Activated T-cell treated with anti-CD3 and anti-CD28 coated beads, Interleukin-2, amount 50 U/mL, for 1 hour (primary cell): ENCODE data around the gene ACTRT1.

ENCODE experiments used
- DNase-seq: peaks from one replicate; pipeline ENCODE4 v3.0.0-alpha.2; 2020

Gene ACTRT1

DNA sequence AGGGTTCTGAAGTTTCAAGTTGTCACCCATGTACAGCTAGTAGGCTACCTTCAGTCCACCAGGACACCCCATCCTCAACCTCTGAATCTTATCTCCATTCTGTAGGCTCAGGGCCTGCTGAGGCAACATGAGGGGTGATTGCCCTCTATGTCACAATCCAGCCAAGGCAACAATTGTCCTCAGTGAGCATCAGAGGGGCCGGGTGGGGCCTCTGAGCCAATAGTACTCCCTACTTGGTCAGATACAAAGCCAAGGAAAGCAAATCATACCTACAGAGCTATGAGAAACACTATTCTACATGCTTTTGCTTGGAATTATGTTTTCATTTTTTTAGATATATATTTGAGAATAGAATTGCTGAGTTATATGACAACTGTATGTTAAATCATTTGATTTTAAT lies at the start of gene ACTRT1:
Gene ACTRT1, minus strand, starts transcription at position 101 of the 400 bp plus-strand sequence. CDS start 197 bp downstream, outside the sequence.
- no peak for DNase-seq

GRCh38 chrX:128078545-128078944 lies 26.3 kb upstream of the ACTRT1 start:
- DNase-seq = no peak

- no peak for DNase-seq
These were observed 5.2 kb upstream of the ACTRT1 start for GRCh38 chrX:128057421-128057820.

GRCh38 chrX:128051526-128051925 lies 677 bp downstream of the ACTRT1 start:
- no peak for DNase-seq

GRCh38 chrX:128035318-128035717 lies 16.9 kb downstream of the ACTRT1 start:
- no peak for DNase-seq

- no peak for DNase-seq
These were observed 30.6 kb downstream of the ACTRT1 start for GRCh38 chrX:128021566-128021965.

GRCh38 chrX:128020701-128021100 lies 31.5 kb downstream of the ACTRT1 start:
- DNase-seq = no peak

DNA sequence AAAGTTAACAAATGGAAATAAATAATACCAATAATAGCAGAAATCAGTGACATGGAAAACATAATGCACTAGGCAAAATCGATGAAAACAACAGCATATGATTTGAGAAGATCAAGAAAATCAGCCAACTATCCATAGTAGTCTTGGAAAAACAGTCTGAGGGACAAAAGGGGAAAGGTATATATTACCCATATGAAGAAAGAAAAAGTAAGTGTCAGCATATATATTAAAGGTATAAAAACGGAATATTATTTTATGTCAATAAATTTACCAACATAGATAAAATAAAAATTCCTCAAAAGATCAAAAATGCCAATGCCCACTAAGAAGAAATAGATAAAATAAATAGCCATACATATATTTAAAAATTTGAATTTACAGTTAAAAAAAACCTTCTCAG lies 33.0 kb downstream of the ACTRT1 start:
- DNase-seq = no peak

GRCh38 chrX:128012015-128012414 lies 40.2 kb downstream of the ACTRT1 start:
- DNase-seq = no peak

- no peak for DNase-seq
These were observed 44.3 kb downstream of the ACTRT1 start for GRCh38 chrX:128007882-128008281.
